Measurements from ENCODE around the gene GASK1B. TPM values are rescaled to one million over a fixed set of nuclear protein-coding genes. Genes with fewer than 3 reads are reported as not detected.

GASK1B gene
- total RNA-seq, 4 donors from 2014 or later, result 1.8 to 9.8 (median 7.9) TPM

DNA sequence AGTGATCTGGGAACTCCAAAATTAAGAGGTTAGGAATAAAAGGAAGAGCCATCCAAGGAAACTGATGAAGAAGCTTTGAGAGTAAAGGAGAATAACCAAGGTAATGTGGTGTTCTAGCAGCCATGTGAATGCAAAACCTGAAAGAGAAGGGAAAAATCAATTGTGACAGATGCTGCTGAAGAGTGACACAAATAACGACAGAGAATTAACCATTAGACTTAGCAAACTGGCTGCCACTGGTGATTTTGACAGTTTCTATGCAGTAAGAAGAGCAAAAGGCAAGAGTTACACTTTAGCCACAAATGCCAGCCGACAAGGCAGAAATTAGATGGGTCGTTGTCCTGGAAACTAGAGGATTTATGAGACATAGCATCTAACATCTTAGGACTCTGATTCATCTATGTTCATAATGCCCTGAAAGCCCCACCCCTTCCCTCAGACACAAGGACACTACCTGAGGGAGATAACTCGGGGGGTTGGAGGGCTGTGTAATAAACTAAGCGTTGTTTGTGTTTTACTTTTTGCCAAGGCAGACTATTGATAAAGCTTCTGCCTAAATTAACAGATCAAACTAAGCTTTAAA is 24.5 kb upstream of the GASK1B start:
- intact Hi-C loops (cut with DNase I; ENCODE audit: low total_unique reads), result no loop called here

DNA sequence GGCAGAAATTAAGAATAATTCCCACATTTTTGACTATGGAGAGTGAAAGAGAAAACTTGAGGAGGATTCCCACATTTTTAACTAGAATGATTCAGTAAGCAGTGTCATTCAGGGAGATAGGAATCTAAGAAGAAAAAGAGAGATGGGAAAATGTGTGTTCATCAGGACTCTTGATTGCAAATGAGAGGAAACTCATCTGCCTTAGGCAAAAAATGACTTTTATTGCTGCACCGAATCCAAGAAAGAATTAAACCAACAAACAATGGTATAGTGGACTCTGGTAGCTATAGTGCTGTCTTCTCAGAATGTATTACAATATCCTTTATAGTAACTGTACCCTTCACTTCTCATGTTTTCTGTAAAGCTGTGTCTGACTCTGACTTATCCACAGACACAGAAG is 22.5 kb upstream of the GASK1B start:
- Histone ChIP-seq H3K4me3 (no peak overlapping the region), H3K36me3 (peaks cover 0 to 4% of the 10 kb centered on the region in 2 donors), H3K4me1 (no peaks in the 10 kb centered on the region), H3K27ac (no peak overlapping the region), H3K9me3 (no peaks in the 10 kb centered on the region), H3K27me3 (no peaks in the 10 kb centered on the region)
- intact Hi-C loops (cut with DNase I; ENCODE audit: low total_unique reads), result no loop called here
- DNase-seq (no peak), ATAC-seq (no peak)
- in situ Hi-C loops (cut with MboI; ENCODE audit: low sequenced_read_pairs in 4 of 4), result loop anchor here in 1 of 4 donors (10.0 kb wide), 1 partner anchor 60 kb away; no protein-coding TSS in a partner anchor
- TF ChIP-seq, protein P1, sequence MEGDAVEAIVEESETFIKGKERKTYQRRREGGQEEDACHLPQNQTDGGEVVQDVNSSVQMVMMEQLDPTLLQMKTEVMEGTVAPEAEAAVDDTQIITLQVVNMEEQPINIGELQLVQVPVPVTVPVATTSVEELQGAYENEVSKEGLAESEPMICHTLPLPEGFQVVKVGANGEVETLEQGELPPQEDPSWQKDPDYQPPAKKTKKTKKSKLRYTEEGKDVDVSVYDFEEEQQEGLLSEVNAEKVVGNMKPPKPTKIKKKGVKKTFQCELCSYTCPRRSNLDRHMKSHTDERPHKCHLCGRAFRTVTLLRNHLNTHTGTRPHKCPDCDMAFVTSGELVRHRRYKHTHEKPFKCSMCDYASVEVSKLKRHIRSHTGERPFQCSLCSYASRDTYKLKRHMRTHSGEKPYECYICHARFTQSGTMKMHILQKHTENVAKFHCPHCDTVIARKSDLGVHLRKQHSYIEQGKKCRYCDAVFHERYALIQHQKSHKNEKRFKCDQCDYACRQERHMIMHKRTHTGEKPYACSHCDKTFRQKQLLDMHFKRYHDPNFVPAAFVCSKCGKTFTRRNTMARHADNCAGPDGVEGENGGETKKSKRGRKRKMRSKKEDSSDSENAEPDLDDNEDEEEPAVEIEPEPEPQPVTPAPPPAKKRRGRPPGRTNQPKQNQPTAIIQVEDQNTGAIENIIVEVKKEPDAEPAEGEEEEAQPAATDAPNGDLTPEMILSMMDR (IDR thresholded peaks at IDR 0.05 in 4 of 5, conservative IDR thresholded peaks at IDR 0.05 in 1 of 5), result no peak
- TF ChIP-seq POLR2A (IDR thresholded peaks at IDR 0.05), result no peak

More for the DNA sequence above, 24.5 kb upstream of the GASK1B start:
- TF ChIP-seq POLR2A (IDR thresholded peaks at IDR 0.05), result no peak
- TF ChIP-seq, protein P1 (IDR thresholded peaks at IDR 0.05 in 4 of 5, conservative IDR thresholded peaks at IDR 0.05 in 1 of 5), result no peak
- Histone ChIP-seq H3K4me1 (no peaks in the 10 kb centered on the region), H3K4me3 (no peak overlapping the region), H3K9me3 (no peaks in the 10 kb centered on the region), H3K27me3 (no peaks in the 10 kb centered on the region), H3K36me3 (no peaks in the 10 kb centered on the region), H3K27ac (no peak overlapping the region)
- ATAC-seq (no peak), DNase-seq (no peak)
- in situ Hi-C loops (cut with MboI; ENCODE audit: low sequenced_read_pairs in 4 of 4), result loop anchor here in 1 of 4 donors (10.0 kb wide), 1 partner anchor 58 kb away; no protein-coding TSS in a partner anchor

DNA sequence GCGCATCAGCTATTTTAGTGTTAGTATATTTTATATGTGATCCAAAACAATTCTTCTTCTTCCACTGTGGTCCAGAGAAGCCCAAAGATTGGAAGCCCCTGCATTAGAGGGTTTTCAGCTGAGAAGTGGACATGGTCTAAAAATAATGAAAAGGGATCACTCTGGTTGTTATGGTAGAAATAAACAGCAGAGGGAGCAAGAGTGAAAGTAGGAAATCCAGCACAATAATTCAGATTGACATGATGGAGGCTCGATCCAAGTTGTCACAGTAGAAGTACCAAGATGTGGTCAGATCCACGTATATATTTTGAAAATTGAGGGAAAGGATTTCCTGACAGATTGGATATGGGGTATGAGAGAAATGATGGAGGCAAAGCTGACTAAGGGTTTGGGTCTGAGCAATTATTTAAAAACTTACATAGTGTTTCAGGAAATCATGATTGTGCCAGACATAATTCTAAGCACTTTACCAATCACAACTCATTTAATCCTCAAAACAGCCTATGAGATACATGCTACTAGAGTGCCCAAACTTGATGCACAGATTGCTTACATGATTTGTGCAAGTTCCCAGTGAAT is 20.4 kb upstream of the GASK1B start:
- in situ Hi-C loops (cut with MboI; ENCODE audit: low sequenced_read_pairs in 4 of 4) (loop anchor here in 1 of 4 donors (10.0 kb wide), 1 partner anchor 62 kb away; no protein-coding TSS in a partner anchor), intact Hi-C loops (cut with DNase I; ENCODE audit: low total_unique reads) (loop anchor here (2.0 to 5.0 kb wide), 2 partner anchors 18 to 64 kb away; partner anchors contain the start of gene TMEM144)
- ATAC-seq, result peak; percentile 50 to 80
- H3K9me3 ChIP-seq, result no peaks in the 10 kb centered on the region
- no peak overlapping the region for H3K4me3 ChIP-seq
- TF ChIP-seq, protein P1 (IDR thresholded peaks at IDR 0.05 in 4 of 5, conservative IDR thresholded peaks at IDR 0.05 in 1 of 5), result peak; percentile 20 to 52 (median 40)
- TF ChIP-seq POLR2A (IDR thresholded peaks at IDR 0.05), result no peak
- no peaks in the 10 kb centered on the region for H3K27me3 ChIP-seq
- no peaks in the 10 kb centered on the region for H3K4me1 ChIP-seq
- H3K36me3 ChIP-seq, result peaks cover 0 to 4% of the 10 kb centered on the region in 2 donors
- no peak for DNase-seq
- no peak overlapping the region for H3K27ac ChIP-seq

DNA sequence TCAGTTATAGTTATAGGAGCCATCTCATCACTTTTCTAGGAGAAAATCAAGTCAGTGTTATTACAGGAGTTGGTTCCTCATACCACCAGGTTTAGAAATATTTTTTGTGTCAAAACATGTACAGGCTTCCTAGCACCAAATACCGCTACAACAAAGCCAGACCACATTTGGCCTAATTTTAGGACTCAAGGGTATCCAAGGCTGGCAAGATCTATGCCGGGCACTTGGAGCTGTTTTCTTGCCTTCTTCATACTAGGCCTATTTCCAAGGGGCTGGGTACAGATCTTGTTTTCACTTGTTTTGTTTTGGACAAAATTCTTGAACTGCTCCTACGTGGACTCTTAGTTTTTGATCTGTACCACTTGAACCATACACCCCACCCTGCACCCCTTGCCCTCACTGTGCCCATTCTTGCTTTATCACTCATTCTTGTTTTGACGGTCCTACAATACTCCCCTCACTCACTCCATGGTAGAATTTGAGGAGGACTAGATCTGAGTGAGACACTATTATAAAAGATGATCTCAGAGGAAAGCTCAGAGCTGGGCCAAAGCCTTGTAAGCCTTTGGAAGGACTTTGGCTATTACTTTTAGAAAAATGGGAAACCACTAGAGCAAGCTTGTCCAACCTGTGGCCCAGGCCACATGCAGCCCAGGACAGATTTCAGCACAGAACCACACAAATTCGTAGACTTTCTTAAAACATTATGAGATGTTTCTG is 19.8 kb upstream of the GASK1B start:
- in situ Hi-C loops (cut with MboI; ENCODE audit: low sequenced_read_pairs in 4 of 4) (loop anchor here in 1 of 4 donors (10.0 kb wide), 1 partner anchor 62 kb away; no protein-coding TSS in a partner anchor), intact Hi-C loops (cut with DNase I; ENCODE audit: low total_unique reads) (loop anchor here (2.0 to 5.0 kb wide), 2 partner anchors 18 to 65 kb away; partner anchors contain the start of gene TMEM144)
- ATAC-seq, result peak; percentile 33 to 36
- Histone ChIP-seq H3K4me3 (no peak overlapping the region), H3K4me1 (no peaks in the 10 kb centered on the region), H3K9me3 (no peaks in the 10 kb centered on the region), H3K27ac (no peak overlapping the region), H3K36me3 (peaks cover 0 to 4% of the 10 kb centered on the region in 2 donors), H3K27me3 (no peaks in the 10 kb centered on the region)
- no peak for DNase-seq
- TF ChIP-seq, protein P1 (IDR thresholded peaks at IDR 0.05 in 4 of 5, conservative IDR thresholded peaks at IDR 0.05 in 1 of 5), result no peak
- no peak for TF ChIP-seq POLR2A (IDR thresholded peaks at IDR 0.05)

Data from gastrocnemius medialis (tissue), 4 donors.